NCI-H2196 treated with DMSO at 0.1 percent for 48 hours (cell line): ENCODE results near the gene WNT5B.
"Not testable (repeated sequence)": the region's sequence is repeated elsewhere in the genome, so short reads cannot be mapped to it uniquely, and the experiment has no call there.

Experiments used
- DNase-seq: peaks from one replicate; lab custom pipeline; 2025; ENCODE audit not compliant: unreplicated experiment; lab: John Stamatoyannopoulos, UW

The WNT5B gene

GRCh38 chr12:1688086-1688710 lies 59.2 kb downstream of the WNT5B start:
- no peak for DNase-seq

- DNase-seq, result peak; percentile 74
Observed at GRCh38 chr12:1690578-1691122, 61.6 kb downstream of the WNT5B start, which contains the start of gene ADIPOR2. Gene ADIPOR2, plus strand, starts transcription at chr12:1691070. Its CDS starts 63,274 bp downstream, at chr12:1754344.

- no peak for DNase-seq
Observed at GRCh38 chr12:1691123-1692007, 62.3 kb downstream of the WNT5B start.

- DNase-seq, result no peak
Observed at GRCh38 chr12:1692226-1692625, 63.2 kb downstream of the WNT5B start.

GRCh38 chr12:1692895-1693610 lies 64.0 kb downstream of the WNT5B start:
- DNase-seq, result no peak

- not testable (repeated sequence) for DNase-seq
Observed at GRCh38 chr12:1695097-1695496, 66.1 kb downstream of the WNT5B start.

- DNase-seq, result no peak
Observed at GRCh38 chr12:1695886-1696670, 67.0 kb downstream of the WNT5B start.

GRCh38 chr12:1696800-1697199 lies 67.8 kb downstream of the WNT5B start:
- no peak for DNase-seq
